GM12864 (cell line): Measurements from ENCODE around the gene MACO1.

Experiments used
- DNase-seq: peaks from one replicate; pipeline ENCODE4 v3.0.0-alpha.2; 2011; ENCODE audit warnings: low read depth
- H3K4me3 ChIP-seq: 2 replicates; pipeline ENCODE4 v1.5.1; 2011; ENCODE audit warnings: mild to moderate bottlenecking, low read depth, low read length, control low read depth
- TF ChIP-seq, protein P1 (sequence below): IDR thresholded peaks from 2 replicates; pipeline ENCODE4 v1.5.1; 2011; ENCODE audit warnings: low read depth, mild to moderate bottlenecking, moderate library complexity, low read length, control low read depth, inconsistent platforms; ENCODE audit errors: missing control alignments

MACO1 gene

DNA sequence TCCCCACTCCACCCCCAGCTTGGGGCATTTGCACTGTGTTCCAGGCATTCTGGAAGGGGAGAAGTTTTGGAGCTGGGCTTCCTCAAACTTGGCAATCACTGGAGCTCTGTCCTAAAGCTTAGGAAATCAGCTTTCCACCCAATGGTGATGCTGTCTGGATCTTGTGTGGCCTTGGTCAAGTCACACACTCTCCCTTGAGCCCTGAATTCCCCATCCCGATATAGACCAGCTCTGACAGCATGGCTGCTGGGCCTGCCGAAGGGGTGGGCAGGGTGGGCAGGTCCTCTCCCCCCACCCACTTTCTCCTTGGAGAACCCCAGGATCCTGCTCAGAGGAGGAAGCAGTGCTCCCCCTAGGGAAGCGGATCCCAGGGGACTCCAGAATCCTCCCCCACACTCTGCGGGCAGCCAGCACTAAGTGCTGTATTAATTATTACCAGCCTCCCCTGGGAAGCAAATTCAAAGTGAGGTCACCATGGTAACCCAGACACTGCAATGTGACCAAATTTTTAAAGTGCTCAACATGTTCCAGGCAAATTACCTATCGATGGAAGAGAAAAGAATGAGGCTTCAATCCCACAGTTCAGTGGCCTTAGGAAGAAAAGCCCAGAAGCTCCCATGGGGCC, 91.4 kb downstream of the MACO1 start:
- no peak for DNase-seq
- H3K4me3 ChIP-seq: no peak overlapping the region
- TF ChIP-seq, protein P1, sequence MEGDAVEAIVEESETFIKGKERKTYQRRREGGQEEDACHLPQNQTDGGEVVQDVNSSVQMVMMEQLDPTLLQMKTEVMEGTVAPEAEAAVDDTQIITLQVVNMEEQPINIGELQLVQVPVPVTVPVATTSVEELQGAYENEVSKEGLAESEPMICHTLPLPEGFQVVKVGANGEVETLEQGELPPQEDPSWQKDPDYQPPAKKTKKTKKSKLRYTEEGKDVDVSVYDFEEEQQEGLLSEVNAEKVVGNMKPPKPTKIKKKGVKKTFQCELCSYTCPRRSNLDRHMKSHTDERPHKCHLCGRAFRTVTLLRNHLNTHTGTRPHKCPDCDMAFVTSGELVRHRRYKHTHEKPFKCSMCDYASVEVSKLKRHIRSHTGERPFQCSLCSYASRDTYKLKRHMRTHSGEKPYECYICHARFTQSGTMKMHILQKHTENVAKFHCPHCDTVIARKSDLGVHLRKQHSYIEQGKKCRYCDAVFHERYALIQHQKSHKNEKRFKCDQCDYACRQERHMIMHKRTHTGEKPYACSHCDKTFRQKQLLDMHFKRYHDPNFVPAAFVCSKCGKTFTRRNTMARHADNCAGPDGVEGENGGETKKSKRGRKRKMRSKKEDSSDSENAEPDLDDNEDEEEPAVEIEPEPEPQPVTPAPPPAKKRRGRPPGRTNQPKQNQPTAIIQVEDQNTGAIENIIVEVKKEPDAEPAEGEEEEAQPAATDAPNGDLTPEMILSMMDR: no peak

DNA sequence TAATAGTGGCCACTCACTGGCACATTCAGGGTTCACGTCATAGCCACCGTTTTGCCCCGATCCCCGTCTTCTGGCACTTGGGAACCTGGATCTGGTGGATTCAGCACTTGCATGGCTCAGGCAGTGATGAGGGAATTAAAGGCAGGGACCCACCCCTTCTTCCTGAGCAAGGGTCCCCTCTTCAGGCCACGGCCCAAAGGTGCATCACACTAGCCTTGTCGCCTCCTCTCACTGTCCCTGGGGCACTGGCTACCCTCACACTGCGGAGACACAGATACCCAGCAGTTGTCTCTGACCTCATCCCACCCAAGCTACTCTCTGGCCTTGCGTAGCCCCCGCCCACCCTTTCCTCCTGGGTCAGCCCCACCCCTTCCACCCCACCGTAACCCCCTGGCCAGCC, 92.8 kb downstream of the MACO1 start:
- TF ChIP-seq, protein P1: no peak
- no peak for DNase-seq
- H3K4me3 ChIP-seq: no peak overlapping the region

DNA sequence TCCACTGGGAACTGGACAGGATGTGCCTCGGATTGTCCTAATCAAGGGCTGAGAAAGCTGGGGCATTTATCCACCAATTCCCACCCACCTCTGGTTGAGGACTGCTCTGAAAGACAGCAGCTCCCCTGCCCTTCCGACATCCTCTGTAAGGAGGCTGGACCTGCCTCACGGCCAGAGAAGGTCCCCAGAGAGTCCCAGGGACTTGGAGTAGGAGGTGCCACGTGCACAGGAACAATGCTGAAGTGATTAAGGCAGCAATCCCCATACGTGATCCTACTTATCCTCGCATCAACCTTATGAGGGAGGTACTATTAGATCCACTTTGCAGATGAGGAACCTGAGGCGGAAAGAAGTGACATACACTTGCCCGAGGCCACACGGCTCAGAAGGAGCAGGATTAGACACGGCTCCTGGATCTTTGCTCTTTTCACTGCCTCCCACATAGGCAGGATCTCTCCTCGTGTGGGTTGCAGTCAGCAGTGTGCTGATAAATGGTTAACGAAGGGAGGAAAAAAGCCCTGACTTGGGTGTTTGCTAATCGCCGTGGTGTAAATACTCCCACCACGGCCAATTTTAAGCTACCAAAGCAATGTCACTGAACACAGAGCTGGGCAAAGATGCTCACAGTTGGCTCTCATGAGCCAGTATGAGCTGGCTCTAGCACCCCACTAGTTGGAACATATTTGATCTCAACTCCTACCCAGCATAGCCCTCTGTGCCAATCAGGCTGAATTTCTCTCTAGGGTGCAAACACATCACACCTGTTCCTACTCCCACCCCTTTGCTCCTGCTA, 94.1 kb downstream of the MACO1 start:
- no peak for DNase-seq
- TF ChIP-seq, protein P1: no peak
- H3K4me3 ChIP-seq: no peak overlapping the region

DNA sequence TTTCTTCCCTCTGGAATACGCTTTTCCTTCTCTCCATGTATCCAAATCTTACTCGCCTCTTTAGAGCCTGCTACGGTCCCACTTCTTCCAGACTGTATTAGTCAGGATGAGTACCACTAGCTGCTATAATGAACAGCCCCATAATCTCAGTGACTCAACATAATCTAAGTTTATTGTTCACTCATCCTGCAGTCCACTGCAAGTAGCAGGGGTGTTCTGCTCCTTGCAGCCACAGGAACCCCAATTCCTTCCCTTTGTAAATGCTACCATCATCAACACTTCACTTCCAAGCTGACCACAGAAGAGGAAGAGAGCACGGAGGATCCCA, 94.6 kb downstream of the MACO1 start:
- no peak overlapping the region for H3K4me3 ChIP-seq
- TF ChIP-seq, protein P1: no peak
- no peak for DNase-seq

DNA sequence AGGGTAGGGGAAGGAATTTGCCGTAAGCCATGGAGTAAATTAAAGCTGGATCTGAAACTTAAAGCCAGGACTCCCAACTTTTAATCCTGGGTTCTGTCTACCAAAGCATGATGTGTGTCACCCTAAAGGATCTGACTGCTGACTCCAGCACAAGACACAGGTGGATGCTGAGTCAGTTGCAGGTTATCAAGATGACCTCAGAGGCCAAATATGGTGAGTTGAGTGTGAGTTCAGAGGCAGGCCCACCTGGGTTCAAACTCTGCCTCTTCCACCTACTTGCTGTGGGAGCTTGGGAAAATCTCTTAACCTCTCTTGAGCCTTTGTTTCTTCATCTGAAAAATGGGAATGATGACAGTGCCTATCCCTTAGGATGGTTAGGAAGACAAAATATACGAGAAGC, 96.1 kb downstream of the MACO1 start:
- TF ChIP-seq, protein P1: no peak
- DNase-seq: no peak
- no peak overlapping the region for H3K4me3 ChIP-seq

DNA sequence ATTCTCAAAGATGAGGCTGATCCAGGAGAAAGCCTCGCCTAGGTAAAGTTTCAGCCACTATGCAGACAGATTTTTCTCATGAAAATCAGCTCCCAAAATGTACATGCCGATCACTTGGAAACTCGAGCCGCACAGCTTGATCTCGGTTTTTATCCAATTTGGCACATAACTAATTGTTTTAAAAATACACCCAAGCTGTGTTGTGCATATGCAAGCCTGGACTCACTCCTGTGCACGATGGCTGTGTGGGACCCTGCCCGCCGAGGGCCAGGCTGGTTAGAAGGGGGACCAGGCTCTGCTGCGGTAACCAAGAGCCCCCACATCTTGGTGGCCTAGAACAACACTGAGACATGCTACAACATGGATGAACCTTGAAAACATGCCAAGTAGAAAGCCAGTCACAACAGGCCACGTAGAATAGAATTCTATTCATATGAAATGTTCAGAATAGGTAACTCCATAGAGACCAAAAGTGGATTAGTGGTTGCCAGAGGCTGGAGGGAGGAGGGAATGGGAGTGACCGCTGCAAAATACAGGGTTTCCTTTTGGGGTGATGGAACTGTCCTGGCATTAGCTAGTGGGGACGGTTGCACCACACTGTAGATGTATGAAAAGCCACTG, 96.6 kb downstream of the MACO1 start:
- no peak overlapping the region for H3K4me3 ChIP-seq
- TF ChIP-seq, protein P1: no peak
- DNase-seq: no peak
